Fibroblast of villous mesenchyme (primary cell): ENCODE data around the gene MOK. TPM values are rescaled to one million over a fixed set of nuclear protein-coding genes. Genes with fewer than 3 reads are reported as not detected.
A peak's percentile ranks its signal among the peaks of the same experiment; 100 is the strongest.

ENCODE experiments used
- DNase-seq: peaks from one replicate; pipeline ENCODE4 v3.0.0-alpha.2; 2010; ENCODE audit warnings: low read depth
- H3K4me3 ChIP-seq: 2 replicates; pipeline ENCODE4 v1.5.1; 2011; ENCODE audit warnings: low read depth, mild to moderate bottlenecking, low read length
- total RNA-seq: library from RNA; depleted of rRNA; stranded (reverse); fragments of >200 nt; gene quantifications from 2 replicates; pipeline ENCODE4 v1.2.3, GENCODE V29; 2012
- TF ChIP-seq, protein P1 (sequence below): IDR thresholded peaks from 2 replicates; pipeline ENCODE4 v1.5.1; 2012; ENCODE audit warnings: low read depth, mild to moderate bottlenecking, low read length; ENCODE audit not compliant: insufficient read depth

The MOK gene
- total RNA-seq, 1 donor = 16.0 TPM

GRCh38 chr14:102187568-102188001 lies 117.4 kb downstream of the MOK start:
- H3K4me3 ChIP-seq = no peak overlapping the region
- DNase-seq = no peak

DNA sequence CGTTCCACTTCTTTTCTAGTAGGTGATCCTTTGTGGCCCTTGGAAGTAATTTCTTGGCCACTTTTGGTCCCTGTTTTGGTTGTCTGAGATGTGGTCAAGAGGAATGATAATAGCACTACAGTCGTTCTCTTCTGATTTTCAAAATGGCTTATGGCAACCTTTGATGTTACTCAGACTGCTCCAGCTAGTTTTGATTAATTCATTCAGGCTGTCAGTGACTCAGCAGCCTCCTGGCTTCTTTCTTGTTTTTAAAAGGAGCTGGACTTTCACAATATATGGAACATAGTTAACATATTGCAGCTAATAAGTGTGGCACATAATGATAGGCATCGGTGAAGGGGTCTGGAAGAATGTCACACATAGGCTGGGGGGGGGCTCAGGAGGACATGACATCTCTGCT lies 117.9 kb downstream of the MOK start:
- DNase-seq = peak; percentile 91
- no peak overlapping the region for H3K4me3 ChIP-seq
- TF ChIP-seq, protein P1, sequence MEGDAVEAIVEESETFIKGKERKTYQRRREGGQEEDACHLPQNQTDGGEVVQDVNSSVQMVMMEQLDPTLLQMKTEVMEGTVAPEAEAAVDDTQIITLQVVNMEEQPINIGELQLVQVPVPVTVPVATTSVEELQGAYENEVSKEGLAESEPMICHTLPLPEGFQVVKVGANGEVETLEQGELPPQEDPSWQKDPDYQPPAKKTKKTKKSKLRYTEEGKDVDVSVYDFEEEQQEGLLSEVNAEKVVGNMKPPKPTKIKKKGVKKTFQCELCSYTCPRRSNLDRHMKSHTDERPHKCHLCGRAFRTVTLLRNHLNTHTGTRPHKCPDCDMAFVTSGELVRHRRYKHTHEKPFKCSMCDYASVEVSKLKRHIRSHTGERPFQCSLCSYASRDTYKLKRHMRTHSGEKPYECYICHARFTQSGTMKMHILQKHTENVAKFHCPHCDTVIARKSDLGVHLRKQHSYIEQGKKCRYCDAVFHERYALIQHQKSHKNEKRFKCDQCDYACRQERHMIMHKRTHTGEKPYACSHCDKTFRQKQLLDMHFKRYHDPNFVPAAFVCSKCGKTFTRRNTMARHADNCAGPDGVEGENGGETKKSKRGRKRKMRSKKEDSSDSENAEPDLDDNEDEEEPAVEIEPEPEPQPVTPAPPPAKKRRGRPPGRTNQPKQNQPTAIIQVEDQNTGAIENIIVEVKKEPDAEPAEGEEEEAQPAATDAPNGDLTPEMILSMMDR = no peak

More at GRCh38 chr14:102187568-102188001, 117.4 kb downstream of the MOK start:
- TF ChIP-seq, protein P1 = no peak

DNA sequence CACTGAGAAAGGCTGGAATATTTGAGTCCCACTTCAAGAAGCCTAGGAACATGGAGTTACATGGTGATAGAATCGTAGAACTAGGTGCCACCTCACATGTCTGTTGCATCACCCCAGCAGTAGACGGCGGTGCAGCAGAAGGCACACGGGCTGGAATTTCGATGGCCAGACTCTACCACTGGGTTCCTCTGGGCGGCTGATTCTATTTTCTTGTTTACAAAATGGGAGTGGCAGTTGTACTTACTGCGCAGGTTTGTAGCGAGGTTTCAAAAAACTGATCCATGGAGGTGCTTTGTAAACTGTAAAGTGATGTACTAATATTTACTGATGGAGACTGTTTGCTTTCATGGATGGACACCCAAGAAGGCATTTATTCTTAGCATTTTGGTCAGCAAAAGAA lies 119.6 kb downstream of the MOK start:
- TF ChIP-seq, protein P1 = no peak
- no peak for DNase-seq
- no peak overlapping the region for H3K4me3 ChIP-seq

- no peak overlapping the region for H3K4me3 ChIP-seq
- TF ChIP-seq, protein P1 = no peak
- no peak for DNase-seq
These were observed 120.5 kb downstream of the MOK start for GRCh38 chr14:102184316-102185035.

- no peak overlapping the region for H3K4me3 ChIP-seq
- TF ChIP-seq, protein P1 = no peak
- no peak for DNase-seq
These were observed 121.1 kb downstream of the MOK start for GRCh38 chr14:102183886-102184285.

GRCh38 chr14:102182936-102183619 lies 121.9 kb downstream of the MOK start:
- H3K4me3 ChIP-seq = no peak overlapping the region
- TF ChIP-seq, protein P1 = no peak
- DNase-seq = no peak
